WTC11 (cell line): Measurements from ENCODE around the gene RIPK3. TPM values are rescaled to one million over a fixed set of nuclear protein-coding genes. Genes with fewer than 3 reads are reported as not detected.

Experiments used
- ATAC-seq: fragments of 200-7000 bp; cut with Tn5 transposase; 2 replicates; pipeline ENCODE4 v1.10.0; 2021; ENCODE audit warnings: mild to moderate bottlenecking, moderate library complexity
- CTCF ChIA-PET: fragments of 300-600 bp; sonication (Branson Sonifier 250); formaldehyde crosslinking; loops from one replicate; lab custom pipeline; 2021; ENCODE audit warnings: antibody characterized with exemption; lab: Charles Lee
- POLR2A ChIA-PET: fragments of 350-600 bp; sonication (Branson Sonifier 250); formaldehyde crosslinking; loops from one replicate; lab custom pipeline; 2021; ENCODE audit warnings: antibody characterized with exemption; lab: Charles Lee
- DNase-seq: peaks from one replicate; pipeline ENCODE4 v3.0.0; 2021; ENCODE audit warnings: low spot score
- H3K27ac Mint-ChIP-seq: 2 replicates; pipeline ENCODE4 v1.8.0; 2021; ENCODE audit warnings: mixed read lengths
- H3K27me3 Mint-ChIP-seq: 2 replicates; pipeline ENCODE4 v1.8.0; 2021; ENCODE audit warnings: low read depth, mild to moderate bottlenecking, moderate library complexity, mixed read lengths
- H3K36me3 Mint-ChIP-seq: 2 replicates; pipeline ENCODE4 v1.8.0; 2021; ENCODE audit warnings: mixed read lengths
- H3K4me1 Mint-ChIP-seq: 2 replicates; pipeline ENCODE4 v1.8.0; 2022; ENCODE audit warnings: mixed read lengths
- H3K4me3 Mint-ChIP-seq: 2 replicates; pipeline ENCODE4 v1.8.0; 2021; ENCODE audit warnings: mild to moderate bottlenecking, moderate library complexity, mixed read lengths
- H3K9me3 Mint-ChIP-seq: 2 replicates; pipeline ENCODE4 v1.8.0; 2021; ENCODE audit warnings: mixed read lengths
- CBFB ChIP-seq: sonication (generic); formaldehyde crosslinking; IDR thresholded peaks from 2 replicates; pipeline ENCODE4 v1.8.1; 2022; ENCODE audit warnings: mild to moderate bottlenecking, low read depth, missing genetic modification reagents
- ELF4 ChIP-seq: sonication (generic); formaldehyde crosslinking; IDR thresholded peaks from 2 replicates; pipeline ENCODE4 v1.8.1; 2022; ENCODE audit warnings: low read depth, mild to moderate bottlenecking, moderate library complexity, missing genetic modification reagents
- ERG ChIP-seq: fragments of 250-450 bp; sonication (Bioruptor Pico); IDR thresholded peaks from 2 replicates; pipeline ENCODE4 v1.8.0; 2021; ENCODE audit warnings: mild to moderate bottlenecking
- FOXK1 ChIP-seq: sonication (generic); formaldehyde crosslinking; IDR thresholded peaks from 2 replicates; pipeline ENCODE4 v1.8.0; 2022; ENCODE audit warnings: mild to moderate bottlenecking, moderate library complexity, missing genetic modification reagents
- FOXP1 ChIP-seq: sonication (generic); formaldehyde crosslinking; IDR thresholded peaks from 2 replicates; pipeline ENCODE4 v1.8.0; 2022; ENCODE audit warnings: missing genetic modification reagents, mild to moderate bottlenecking, moderate library complexity, borderline replicate concordance
- IRF2 ChIP-seq: sonication (generic); formaldehyde crosslinking; IDR thresholded peaks from 2 replicates; pipeline ENCODE4 v1.8.0; 2022; ENCODE audit warnings: low read depth, missing genetic modification reagents, borderline replicate concordance
- MLX ChIP-seq: sonication (generic); formaldehyde crosslinking; IDR thresholded peaks from 2 replicates; pipeline ENCODE4 v1.8.1; 2023; ENCODE audit warnings: mild to moderate bottlenecking, missing genetic modification reagents, moderate library complexity
- MYBL2 ChIP-seq: sonication (generic); formaldehyde crosslinking; IDR thresholded peaks from 2 replicates; pipeline ENCODE4 v1.8.1; 2023; ENCODE audit warnings: mild to moderate bottlenecking, moderate library complexity, missing genetic modification reagents
- OVOL2 ChIP-seq: fragments of 250-450 bp; sonication (Bioruptor Pico); IDR thresholded peaks from 2 replicates; pipeline ENCODE4 v1.9.0; 2021; ENCODE audit warnings: mild to moderate bottlenecking, borderline replicate concordance
- SMAD4 ChIP-seq: sonication (generic); formaldehyde crosslinking; IDR thresholded peaks from 2 replicates; pipeline ENCODE4 v1.8.0; 2022; ENCODE audit warnings: mild to moderate bottlenecking, missing genetic modification reagents
- SP1 ChIP-seq: sonication (generic); formaldehyde crosslinking; conservative IDR thresholded peaks from 2 replicates; pipeline ENCODE4 v1.8.1; 2022; ENCODE audit warnings: missing genetic modification reagents
- TEAD1 ChIP-seq: sonication (generic); formaldehyde crosslinking; IDR thresholded peaks from 2 replicates; pipeline ENCODE4 v1.8.0; 2022; ENCODE audit warnings: mild to moderate bottlenecking, missing genetic modification reagents
- ZNF121 ChIP-seq: sonication (generic); formaldehyde crosslinking; IDR thresholded peaks from 2 replicates; pipeline ENCODE4 v1.8.0; 2023; ENCODE audit warnings: missing genetic modification reagents
- ZNF219 ChIP-seq: sonication (generic); formaldehyde crosslinking; IDR thresholded peaks from 2 replicates; pipeline ENCODE4 v1.8.0; 2023; ENCODE audit warnings: missing genetic modification reagents, mild to moderate bottlenecking, borderline replicate concordance
- total RNA-seq: library from RNA; stranded (reverse); gene quantifications from 3 replicates; pipeline ENCODE4 v1.2.3, GENCODE V29; 2021
- TF ChIP-seq, protein P1 (sequence below): fragments of 250-450 bp; sonication (Bioruptor Pico); IDR thresholded peaks from 2 replicates; pipeline ENCODE4 v1.9.0; 2021; ENCODE audit warnings: moderate library complexity, mild to moderate bottlenecking, inconsistent platforms, borderline replicate concordance
- TF ChIP-seq, protein P2 (sequence below): sonication (generic); formaldehyde crosslinking; IDR thresholded peaks from 2 replicates; pipeline ENCODE4 v1.8.1; 2022; ENCODE audit warnings: mild to moderate bottlenecking, missing genetic modification reagents, moderate library complexity, borderline replicate concordance
- TF ChIP-seq, protein P3 (sequence below): sonication (generic); formaldehyde crosslinking; IDR thresholded peaks from 2 replicates; pipeline ENCODE4 v1.8.1; 2023; ENCODE audit warnings: mild to moderate bottlenecking, missing genetic modification reagents, borderline replicate concordance
- TF ChIP-seq, protein P4 (sequence below): sonication (generic); formaldehyde crosslinking; IDR thresholded peaks from 2 replicates; pipeline ENCODE4 v1.8.0; 2023; ENCODE audit warnings: missing genetic modification reagents, mild to moderate bottlenecking, borderline replicate concordance

Gene RIPK3
- total RNA-seq, 1 experiment from 2014 or later, result 0.83 TPM

- CTCF ChIA-PET, result interaction anchor here (0.7 to 17.1 kb wide), 3 partner anchors 19 to 102 kb away, joined by 4 to 518 read pairs (median 5); partner anchors contain the start of genes CBLN3 and KHNYN
- Mint-ChIP-seq H3K4me3 (no peak overlapping the region), H3K27me3 (peaks cover 76% of the 10 kb centered on the region), H3K9me3 (no peaks in the 10 kb centered on the region), H3K4me1 (no peaks in the 10 kb centered on the region; the same call in 1 of the 2 replicates), H3K27ac (no peak overlapping the region), H3K36me3 (no peaks in the 10 kb centered on the region)
- no peak for DNase-seq
- POLR2A ChIA-PET, result no interaction called here
- no peak for ATAC-seq
- TF ChIP-seq, protein P1, sequence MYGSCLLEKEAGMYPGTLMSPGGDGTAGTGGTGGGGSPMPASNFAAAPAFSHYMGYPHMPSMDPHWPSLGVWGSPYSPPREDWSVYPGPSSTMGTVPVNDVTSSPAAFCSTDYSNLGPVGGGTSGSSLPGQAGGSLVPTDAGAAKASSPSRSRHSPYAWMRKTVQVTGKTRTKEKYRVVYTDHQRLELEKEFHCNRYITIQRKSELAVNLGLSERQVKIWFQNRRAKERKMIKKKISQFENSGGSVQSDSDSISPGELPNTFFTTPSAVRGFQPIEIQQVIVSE, result no peak
- TF ChIP-seq, protein P2, sequence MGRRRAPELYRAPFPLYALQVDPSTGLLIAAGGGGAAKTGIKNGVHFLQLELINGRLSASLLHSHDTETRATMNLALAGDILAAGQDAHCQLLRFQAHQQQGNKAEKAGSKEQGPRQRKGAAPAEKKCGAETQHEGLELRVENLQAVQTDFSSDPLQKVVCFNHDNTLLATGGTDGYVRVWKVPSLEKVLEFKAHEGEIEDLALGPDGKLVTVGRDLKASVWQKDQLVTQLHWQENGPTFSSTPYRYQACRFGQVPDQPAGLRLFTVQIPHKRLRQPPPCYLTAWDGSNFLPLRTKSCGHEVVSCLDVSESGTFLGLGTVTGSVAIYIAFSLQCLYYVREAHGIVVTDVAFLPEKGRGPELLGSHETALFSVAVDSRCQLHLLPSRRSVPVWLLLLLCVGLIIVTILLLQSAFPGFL (CRISPR knock-in tag), result no peak
- TF ChIP-seq ELF4, result no peak
- no peak for TF ChIP-seq CBFB
- TF ChIP-seq FOXP1 (CRISPR knock-in tag), result no peak
- TF ChIP-seq, protein P3, sequence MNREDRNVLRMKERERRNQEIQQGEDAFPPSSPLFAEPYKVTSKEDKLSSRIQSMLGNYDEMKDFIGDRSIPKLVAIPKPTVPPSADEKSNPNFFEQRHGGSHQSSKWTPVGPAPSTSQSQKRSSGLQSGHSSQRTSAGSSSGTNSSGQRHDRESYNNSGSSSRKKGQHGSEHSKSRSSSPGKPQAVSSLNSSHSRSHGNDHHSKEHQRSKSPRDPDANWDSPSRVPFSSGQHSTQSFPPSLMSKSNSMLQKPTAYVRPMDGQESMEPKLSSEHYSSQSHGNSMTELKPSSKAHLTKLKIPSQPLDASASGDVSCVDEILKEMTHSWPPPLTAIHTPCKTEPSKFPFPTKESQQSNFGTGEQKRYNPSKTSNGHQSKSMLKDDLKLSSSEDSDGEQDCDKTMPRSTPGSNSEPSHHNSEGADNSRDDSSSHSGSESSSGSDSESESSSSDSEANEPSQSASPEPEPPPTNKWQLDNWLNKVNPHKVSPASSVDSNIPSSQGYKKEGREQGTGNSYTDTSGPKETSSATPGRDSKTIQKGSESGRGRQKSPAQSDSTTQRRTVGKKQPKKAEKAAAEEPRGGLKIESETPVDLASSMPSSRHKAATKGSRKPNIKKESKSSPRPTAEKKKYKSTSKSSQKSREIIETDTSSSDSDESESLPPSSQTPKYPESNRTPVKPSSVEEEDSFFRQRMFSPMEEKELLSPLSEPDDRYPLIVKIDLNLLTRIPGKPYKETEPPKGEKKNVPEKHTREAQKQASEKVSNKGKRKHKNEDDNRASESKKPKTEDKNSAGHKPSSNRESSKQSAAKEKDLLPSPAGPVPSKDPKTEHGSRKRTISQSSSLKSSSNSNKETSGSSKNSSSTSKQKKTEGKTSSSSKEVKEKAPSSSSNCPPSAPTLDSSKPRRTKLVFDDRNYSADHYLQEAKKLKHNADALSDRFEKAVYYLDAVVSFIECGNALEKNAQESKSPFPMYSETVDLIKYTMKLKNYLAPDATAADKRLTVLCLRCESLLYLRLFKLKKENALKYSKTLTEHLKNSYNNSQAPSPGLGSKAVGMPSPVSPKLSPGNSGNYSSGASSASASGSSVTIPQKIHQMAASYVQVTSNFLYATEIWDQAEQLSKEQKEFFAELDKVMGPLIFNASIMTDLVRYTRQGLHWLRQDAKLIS (CRISPR knock-in tag), result no peak
- TF ChIP-seq SP1, result no peak
- TF ChIP-seq IRF2 (CRISPR knock-in tag), result no peak
- TF ChIP-seq ZNF121 (CRISPR knock-in tag), result no peak
- TF ChIP-seq, protein P4, sequence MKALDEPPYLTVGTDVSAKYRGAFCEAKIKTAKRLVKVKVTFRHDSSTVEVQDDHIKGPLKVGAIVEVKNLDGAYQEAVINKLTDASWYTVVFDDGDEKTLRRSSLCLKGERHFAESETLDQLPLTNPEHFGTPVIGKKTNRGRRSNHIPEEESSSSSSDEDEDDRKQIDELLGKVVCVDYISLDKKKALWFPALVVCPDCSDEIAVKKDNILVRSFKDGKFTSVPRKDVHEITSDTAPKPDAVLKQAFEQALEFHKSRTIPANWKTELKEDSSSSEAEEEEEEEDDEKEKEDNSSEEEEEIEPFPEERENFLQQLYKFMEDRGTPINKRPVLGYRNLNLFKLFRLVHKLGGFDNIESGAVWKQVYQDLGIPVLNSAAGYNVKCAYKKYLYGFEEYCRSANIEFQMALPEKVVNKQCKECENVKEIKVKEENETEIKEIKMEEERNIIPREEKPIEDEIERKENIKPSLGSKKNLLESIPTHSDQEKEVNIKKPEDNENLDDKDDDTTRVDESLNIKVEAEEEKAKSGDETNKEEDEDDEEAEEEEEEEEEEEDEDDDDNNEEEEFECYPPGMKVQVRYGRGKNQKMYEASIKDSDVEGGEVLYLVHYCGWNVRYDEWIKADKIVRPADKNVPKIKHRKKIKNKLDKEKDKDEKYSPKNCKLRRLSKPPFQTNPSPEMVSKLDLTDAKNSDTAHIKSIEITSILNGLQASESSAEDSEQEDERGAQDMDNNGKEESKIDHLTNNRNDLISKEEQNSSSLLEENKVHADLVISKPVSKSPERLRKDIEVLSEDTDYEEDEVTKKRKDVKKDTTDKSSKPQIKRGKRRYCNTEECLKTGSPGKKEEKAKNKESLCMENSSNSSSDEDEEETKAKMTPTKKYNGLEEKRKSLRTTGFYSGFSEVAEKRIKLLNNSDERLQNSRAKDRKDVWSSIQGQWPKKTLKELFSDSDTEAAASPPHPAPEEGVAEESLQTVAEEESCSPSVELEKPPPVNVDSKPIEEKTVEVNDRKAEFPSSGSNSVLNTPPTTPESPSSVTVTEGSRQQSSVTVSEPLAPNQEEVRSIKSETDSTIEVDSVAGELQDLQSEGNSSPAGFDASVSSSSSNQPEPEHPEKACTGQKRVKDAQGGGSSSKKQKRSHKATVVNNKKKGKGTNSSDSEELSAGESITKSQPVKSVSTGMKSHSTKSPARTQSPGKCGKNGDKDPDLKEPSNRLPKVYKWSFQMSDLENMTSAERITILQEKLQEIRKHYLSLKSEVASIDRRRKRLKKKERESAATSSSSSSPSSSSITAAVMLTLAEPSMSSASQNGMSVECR, result no peak
- TF ChIP-seq ZNF219 (CRISPR knock-in tag), result no peak
- TF ChIP-seq ERG (CRISPR knock-in tag), result no peak
Measured at GRCh38 chr14:24325963-24326362, 13.8 kb downstream of the RIPK3 start.

DNA sequence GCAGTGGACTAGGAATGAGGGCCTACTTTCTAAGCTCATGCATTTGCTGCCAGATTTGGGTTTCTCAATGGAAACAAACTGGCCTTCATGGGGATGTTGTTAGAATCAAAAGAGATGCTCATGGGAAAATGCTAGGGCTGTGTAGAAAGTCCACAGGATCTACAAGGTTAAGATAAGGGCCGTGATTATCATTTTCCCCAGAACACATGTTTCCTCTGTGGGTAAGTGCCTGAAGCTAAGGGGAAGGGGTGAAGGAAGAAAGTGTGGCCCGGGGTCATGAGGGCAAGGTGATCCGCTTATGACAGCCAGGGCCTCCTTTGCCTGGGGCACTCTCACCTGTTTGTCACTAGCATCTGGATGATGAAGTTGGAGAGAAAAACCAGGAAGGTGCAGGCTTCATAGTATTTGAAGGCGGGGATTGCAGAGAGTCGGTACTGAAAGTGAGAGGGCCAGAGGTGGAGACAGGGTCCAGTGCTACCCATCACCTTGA is 14.7 kb downstream of the RIPK3 start:
- H3K36me3 Mint-ChIP-seq, result no peaks in the 10 kb centered on the region
- ATAC-seq, result no peak
- no peaks in the 10 kb centered on the region for H3K9me3 Mint-ChIP-seq
- no peak for TF ChIP-seq OVOL2 (CRISPR knock-in tag)
- TF ChIP-seq ERG (CRISPR knock-in tag), result no peak
- no peak for TF ChIP-seq FOXK1
- TF ChIP-seq MYBL2 (CRISPR knock-in tag), result no peak
- TF ChIP-seq MLX, result no peak
- no peak for TF ChIP-seq TEAD1 (CRISPR knock-in tag)
- no peak for TF ChIP-seq SMAD4 (CRISPR knock-in tag)
- ChIA-PET CTCF (interaction anchor here (0.6 to 2.4 kb wide), 5 partner anchors 9 to 112 kb away, joined by 3 to 18 read pairs (median 4); no protein-coding TSS in a partner anchor), POLR2A (no interaction called here)
- DNase-seq, result no peak
- H3K4me3 Mint-ChIP-seq, result no peak overlapping the region
- no peak overlapping the region for H3K27ac Mint-ChIP-seq
- H3K4me1 Mint-ChIP-seq, result no peaks in the 10 kb centered on the region; the same call in 1 of the 2 replicates
- peaks cover 72% of the 10 kb centered on the region for H3K27me3 Mint-ChIP-seq
